GM11168 (cell line): ENCODE data around the gene GNG11.

ENCODE experiments used
- in situ Hi-C: fragments of 300-500 bp; cut with MboI; formaldehyde crosslinking; loops from one replicate; pipeline ENCODE4 v1.12.0; 2022; ENCODE audit warnings: low sequenced_read_pairs; ENCODE audit not compliant: unreplicated experiment

GNG11 gene

GRCh38 chr7:93921607-93922566, at the start of gene GNG11:
Gene GNG11 (plus strand): TSS chr7:93921735. CDS start chr7:93922138, 403 bp downstream.
- in situ Hi-C loops = loop anchor here (25.0 kb wide), 1 partner anchor 465 kb away; the partner anchor contains the start of gene COL1A2

GRCh38 chr7:93873998-93874574, 47.4 kb upstream of the GNG11 start:
- in situ Hi-C loops = no loop called here

- in situ Hi-C loops = loop anchor here (25.0 kb wide), 1 partner anchor 385 kb away; no protein-coding TSS in a partner anchor
These were observed 43.8 kb upstream of the GNG11 start for GRCh38 chr7:93877742-93878141.

GRCh38 chr7:93879356-93879755, 42.2 kb upstream of the GNG11 start:
- in situ Hi-C loops = loop anchor here (25.0 kb wide), 1 partner anchor 383 kb away; no protein-coding TSS in a partner anchor

- in situ Hi-C loops = loop anchor here (25.0 kb wide), 1 partner anchor 380 kb away; no protein-coding TSS in a partner anchor
These were observed 39.1 kb upstream of the GNG11 start for GRCh38 chr7:93882468-93882867.

GRCh38 chr7:93883078-93883916, 38.2 kb upstream of the GNG11 start:
- in situ Hi-C loops = loop anchor here (25.0 kb wide), 1 partner anchor 379 kb away; no protein-coding TSS in a partner anchor

- in situ Hi-C loops = loop anchor here (25.0 kb wide), 1 partner anchor 378 kb away; no protein-coding TSS in a partner anchor
These were observed 37.6 kb upstream of the GNG11 start for GRCh38 chr7:93883917-93884345.

GRCh38 chr7:93884541-93884940, 37.0 kb upstream of the GNG11 start:
- in situ Hi-C loops = loop anchor here (25.0 kb wide), 1 partner anchor 378 kb away; no protein-coding TSS in a partner anchor

GRCh38 chr7:93889261-93889660, 32.3 kb upstream of the GNG11 start:
- in situ Hi-C loops = loop anchor here (25.0 kb wide), 1 partner anchor 373 kb away; no protein-coding TSS in a partner anchor

- in situ Hi-C loops = loop anchor here (5.0 to 25.0 kb wide), 2 partner anchors 202 to 372 kb away; no protein-coding TSS in a partner anchor
These were observed 31.5 kb upstream of the GNG11 start for GRCh38 chr7:93890041-93890463.

- in situ Hi-C loops = loop anchor here (5.0 to 25.0 kb wide), 2 partner anchors 202 to 372 kb away; no protein-coding TSS in a partner anchor
These were observed 31.0 kb upstream of the GNG11 start, which contains the start of gene TFPI2 for GRCh38 chr7:93890464-93891068. Gene TFPI2 (minus strand): TSS chr7:93890753. CDS start chr7:93890678, 75 bp downstream.

GRCh38 chr7:93894426-93894825, 27.1 kb upstream of the GNG11 start:
- in situ Hi-C loops = loop anchor here (5.0 to 25.0 kb wide), 2 partner anchors 198 to 368 kb away; no protein-coding TSS in a partner anchor

GRCh38 chr7:93894966-93895640, 26.4 kb upstream of the GNG11 start:
- in situ Hi-C loops = loop anchor here (5.0 to 25.0 kb wide), 2 partner anchors 197 to 367 kb away; no protein-coding TSS in a partner anchor

GRCh38 chr7:93895859-93896600, 25.5 kb upstream of the GNG11 start:
- in situ Hi-C loops = loop anchor here (25.0 kb wide), 1 partner anchor 366 kb away; no protein-coding TSS in a partner anchor

- in situ Hi-C loops = loop anchor here (25.0 kb wide), 1 partner anchor 365 kb away; no protein-coding TSS in a partner anchor
These were observed 23.9 kb upstream of the GNG11 start for GRCh38 chr7:93897680-93898079.

GRCh38 chr7:93902777-93903423, 18.6 kb upstream of the GNG11 start:
- in situ Hi-C loops = loop anchor here (5.0 to 25.0 kb wide), 2 partner anchors 94 to 484 kb away; partner anchors contain the start of gene COL1A2

- in situ Hi-C loops = loop anchor here (25.0 kb wide), 1 partner anchor 481 kb away; the partner anchor contains the start of gene COL1A2
These were observed 15.3 kb upstream of the GNG11 start, which contains the start of gene GNGT1 for GRCh38 chr7:93906267-93906666. Gene GNGT1 (plus strand): TSS chr7:93906567. CDS start chr7:93906747, 180 bp downstream.
